SH-SY5Y (cell line): ENCODE data around the gene ATP10A.

Source experiments
- GATA2 ChIP-seq: IDR thresholded peaks from 2 replicates; pipeline ENCODE4 v1.6.1; 2011; ENCODE audit warnings: mild to moderate bottlenecking, low read depth, low read length
- GATA3 ChIP-seq: IDR thresholded peaks from 2 replicates; pipeline ENCODE4 v1.6.1; 2011; ENCODE audit warnings: low read depth, mild to moderate bottlenecking, low read length, moderate library complexity

DNA sequence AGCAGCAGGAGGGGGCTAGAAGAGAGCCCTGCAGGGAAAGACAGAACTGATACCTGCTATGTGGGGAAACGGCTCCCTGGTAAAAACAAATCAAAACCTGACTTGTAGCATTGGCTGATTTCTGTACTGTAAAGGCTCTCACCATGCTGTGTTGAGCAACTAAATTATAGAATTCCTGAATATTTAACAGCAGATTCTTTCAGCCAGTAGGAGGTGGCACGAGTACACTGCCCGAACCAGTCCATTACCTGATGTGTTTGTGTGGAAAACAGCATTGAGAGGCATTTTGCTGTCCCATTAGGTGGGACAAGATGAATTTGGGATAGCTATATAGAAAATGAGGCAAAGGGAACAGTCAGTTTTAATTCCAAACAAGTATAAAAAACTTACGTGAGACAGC is 201.2 kb downstream of the ATP10A start:
- TF ChIP-seq GATA3 = no peak
- TF ChIP-seq GATA2 = no peak
